ENCODE results near the gene ACTL10.

Gene ACTL10

DNA sequence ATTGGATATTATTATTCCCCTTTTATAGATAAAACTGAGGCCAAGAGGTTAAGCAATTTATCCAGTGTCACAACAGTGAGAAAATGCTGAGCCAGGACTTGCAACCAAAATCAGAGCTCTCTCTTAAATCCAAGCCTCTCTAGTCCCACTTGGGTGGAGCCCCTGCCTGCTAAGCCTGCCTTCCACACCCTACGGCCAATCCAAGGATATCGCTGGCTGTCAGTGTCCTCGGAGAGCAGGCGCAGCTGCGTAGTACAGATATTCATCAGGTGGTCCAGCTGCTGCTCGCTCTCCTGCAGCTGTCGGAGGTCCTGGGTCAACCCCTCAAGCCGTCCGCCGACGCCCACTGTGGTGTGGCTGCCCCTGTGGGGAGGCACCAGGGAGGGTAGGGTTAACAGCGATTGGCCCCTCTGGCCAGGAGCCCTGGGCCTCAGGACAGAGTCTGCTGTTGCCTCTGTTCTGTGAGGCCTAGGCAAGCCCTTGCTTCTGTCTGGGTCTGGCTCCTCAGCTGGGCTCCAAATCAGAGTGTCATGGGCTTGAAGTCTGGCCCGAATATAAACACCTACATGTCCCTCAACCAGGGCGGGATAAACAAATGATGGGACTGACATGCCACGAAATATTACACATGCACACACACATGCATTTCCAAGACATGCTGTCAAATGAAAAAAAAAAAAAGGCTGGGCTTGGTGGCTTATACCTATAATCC is 11.4 kb downstream of the ACTL10 start:
- DNase-seq (ENCODE audit: low spot score): no peak

DNA sequence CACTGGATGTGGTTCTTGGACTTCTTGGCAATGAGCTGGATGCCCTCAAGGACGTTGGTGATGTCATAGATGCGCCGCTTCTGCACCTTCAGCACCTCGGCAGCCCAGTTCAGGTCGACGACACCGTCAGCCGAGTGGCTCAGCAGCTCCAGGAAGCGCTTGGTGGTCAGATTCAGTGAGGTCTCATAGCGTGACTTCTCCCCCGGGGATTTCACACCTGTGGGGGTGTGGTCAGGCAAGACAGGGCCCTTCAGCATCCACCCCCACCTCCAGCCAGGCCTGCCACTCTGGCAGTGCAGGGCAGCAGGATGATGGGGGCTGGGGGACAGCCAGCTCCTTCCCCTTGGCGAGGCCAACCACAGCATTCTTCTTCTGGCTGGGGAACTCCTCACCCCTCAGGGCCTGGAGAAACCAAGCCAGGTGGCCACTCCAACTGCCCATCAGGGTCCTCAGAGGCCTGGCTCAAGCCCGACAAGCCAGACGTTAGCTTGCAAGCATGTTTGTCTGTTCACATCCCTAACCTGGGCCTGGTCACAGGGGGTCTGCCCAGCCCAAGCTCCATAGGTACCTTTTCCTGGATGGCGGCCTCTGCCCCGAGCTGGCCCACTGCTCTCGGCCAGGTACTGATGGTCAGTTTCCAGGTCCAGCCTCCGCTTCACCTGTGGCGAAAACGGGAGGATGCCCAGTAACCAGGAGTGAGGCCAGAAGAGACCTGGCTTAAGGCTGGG is 13.2 kb downstream of the ACTL10 start:
- no peak for DNase-seq (ENCODE audit: low spot score)

DNA sequence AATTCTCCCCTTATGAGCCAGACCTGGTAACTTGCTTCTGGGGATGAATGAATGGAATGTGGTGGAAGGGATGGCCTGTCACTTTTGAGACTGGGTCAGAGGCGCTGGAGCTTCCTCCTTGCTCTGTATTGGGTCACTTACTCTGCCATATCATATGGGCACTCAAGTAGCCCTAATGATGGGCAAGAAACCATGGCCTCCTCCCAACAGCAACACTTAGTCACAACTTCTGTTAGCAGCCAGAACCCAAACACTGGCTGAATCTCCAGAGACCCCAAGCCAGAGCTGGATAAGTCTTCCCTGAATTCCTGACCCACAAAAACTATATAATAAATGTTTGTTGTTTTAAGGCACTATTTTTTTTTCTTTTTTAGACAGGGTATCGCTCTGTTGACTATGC is 13.9 kb downstream of the ACTL10 start:
- DNase-seq (ENCODE audit: low spot score): no peak

DNA sequence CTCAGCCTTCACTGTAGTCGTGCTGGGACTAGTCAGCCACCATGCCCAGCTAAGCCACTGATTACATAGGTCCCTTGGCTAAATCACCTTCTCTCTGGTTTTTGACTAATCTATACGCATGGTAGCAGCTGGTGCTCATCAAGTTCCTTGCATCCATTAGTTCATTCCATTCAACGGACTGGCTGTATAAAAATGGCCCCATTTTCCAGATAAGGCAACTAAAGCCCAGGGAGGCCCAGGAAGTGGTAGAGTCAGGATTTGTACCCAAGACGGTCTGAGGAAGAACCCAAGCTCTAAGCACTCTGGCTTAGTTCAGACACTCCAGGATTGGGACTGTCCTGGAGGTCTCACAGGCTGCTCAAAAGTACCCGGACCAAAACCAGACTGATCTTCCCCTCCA is 14.5 kb downstream of the ACTL10 start:
- DNase-seq (ENCODE audit: low spot score): no peak

DNA sequence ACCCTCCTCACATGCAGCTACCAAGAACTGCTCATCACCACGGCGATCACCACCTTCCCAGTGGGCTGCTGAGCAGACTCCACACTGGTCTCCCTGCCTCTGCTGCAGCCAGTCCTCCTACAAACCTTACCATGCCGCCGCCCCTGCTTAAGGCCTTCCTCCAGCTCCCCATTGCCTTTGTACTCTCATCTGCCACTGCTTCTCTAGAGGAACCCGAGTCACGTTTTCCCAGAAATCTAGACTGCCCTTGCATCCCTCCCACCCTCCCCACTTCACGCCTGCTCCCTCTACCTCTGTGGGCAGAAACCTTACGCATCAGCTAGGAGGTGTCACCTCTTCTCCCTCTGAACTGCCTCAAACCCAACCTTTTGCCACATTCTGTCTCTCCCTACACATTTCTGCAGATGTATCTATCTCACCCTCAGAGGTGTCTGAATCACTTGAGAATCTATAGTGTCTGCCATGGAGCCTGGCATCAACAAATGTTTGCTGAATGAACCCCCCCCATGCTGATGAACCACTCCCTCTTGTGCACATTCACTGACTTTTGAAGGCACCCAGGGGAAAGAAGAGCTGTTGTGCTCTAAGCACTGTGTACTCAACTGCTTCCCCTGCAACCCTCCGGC is 15.1 kb downstream of the ACTL10 start:
- DNase-seq (ENCODE audit: low spot score): no peak

DNA sequence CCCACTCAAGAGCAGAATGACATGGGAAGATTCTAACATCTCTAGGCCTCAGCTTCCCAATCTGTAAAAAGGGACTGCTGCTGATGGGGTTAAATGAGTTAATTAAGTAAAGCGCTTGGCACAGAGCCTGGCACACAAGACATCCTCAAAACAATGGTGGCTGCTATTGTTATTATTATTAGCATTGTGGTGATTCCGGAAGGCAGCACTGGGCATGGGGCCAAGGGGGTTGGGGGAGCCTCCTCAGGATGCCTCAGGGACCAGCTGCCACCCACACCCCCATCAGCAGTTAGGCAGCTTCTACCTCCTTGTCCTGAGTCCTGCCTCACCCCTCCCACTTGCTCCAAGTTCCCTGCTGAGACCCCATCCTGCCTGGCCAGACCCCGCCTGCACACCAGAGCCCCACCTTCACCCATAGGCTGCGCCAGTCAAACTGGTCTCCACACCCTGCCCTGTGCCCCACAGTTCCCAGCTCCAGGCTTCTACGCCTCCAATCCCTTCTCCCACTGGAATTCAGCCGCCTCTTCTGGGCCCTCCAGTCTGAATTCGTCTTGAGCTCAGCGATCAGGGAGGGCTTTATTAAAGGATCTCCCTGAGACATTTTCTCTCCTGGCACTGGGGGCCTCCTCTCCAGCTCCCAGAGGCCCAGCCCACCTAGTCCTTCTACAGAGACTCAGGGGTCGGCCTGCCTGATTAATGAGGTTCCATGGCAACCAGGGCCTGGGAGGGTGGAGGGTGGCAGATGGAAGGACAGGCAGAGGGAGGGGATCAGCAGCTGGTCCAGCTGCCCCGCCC is 18.0 kb downstream of the ACTL10 start:
- no peak for DNase-seq (ENCODE audit: low spot score)

DNA sequence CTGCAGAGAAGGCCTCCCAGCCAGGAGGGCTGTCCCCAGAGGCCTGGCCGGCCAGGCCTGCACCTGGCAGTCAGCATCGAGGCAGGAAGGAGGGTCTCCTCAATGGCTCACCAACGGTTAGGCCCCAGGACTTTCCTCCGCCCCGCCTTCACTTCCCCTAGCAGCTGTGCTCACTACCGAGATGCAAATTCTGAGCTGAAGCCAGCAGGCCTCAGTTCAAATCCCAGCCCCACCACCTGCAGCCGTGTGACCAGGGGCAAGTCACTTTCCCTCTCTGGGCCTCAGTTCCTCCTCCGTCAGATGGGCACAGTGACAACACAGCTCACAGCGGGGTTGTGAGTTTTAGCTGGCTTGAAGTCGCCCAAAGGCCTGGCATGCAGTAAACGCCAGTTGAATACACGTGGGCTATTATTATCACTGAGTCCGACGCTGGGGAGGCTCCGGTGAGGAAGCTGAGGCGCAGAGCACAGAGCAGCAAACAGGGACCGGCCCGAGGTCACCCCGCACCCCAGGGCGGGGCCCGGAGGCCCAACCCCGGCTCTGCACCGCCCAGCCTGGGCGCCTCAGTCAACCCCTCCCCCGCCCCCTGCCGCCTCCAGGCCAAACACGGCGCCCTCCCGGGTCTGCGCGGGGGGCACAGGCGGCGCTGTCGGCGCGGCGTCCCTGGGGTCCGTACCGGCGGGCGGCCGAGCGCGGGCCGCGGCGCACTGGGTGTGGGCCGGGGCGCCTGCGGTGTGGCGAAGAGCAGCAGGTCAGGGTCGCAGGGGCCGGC is 18.8 kb downstream of the ACTL10 start:
- peak; percentile 69 for DNase-seq (ENCODE audit: low spot score)

DNA sequence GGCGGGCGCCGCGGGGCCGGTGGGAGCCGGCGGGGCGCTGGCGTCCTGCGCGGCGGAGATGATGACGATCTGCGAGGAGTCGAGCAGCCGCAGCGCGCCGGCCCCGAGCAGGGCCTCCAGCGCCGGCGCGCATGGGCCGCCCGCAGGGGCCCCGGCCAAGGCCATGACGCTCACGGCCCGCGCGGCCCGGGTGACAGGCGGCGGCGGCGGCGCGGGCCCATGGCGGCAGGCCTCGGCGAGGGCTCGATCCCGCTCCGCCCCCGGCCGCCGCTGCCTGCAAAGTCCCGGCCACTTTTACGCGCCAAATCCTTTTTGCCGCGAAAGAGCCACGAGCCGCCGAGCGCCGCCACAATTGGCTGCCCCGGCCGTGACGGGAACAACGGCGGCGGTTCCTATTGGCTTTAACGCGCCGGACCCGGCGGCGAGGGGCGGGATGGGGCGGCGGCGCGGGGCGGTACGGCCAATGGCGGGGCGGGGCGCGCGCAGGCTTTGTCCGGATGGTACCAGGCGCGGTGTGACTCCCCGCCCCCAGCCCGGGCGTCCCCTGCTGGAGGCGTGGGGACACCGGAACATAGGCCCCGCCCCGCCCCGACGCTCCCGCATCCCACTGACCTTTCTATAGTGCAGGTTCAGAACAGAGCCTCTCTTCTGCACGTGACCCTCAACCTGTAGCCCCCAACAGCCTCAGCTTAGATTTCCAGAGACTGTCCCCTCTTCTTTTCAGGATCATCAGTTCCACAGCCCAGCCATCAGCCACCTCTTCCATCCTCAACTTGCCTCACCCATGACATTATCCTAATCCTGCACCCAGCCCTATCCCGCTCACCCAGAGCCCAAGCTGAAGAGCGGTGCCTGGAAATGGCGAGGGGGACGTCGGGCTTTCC is 19.6 kb downstream of the ACTL10 start, which contains the start of gene E2F1:
E2F1 (minus strand) TSS at position 286 of the 884 bp plus-strand sequence; CDS start at position 165, 121 bp downstream.
- DNase-seq (ENCODE audit: low spot score): peak; percentile 99

DNA sequence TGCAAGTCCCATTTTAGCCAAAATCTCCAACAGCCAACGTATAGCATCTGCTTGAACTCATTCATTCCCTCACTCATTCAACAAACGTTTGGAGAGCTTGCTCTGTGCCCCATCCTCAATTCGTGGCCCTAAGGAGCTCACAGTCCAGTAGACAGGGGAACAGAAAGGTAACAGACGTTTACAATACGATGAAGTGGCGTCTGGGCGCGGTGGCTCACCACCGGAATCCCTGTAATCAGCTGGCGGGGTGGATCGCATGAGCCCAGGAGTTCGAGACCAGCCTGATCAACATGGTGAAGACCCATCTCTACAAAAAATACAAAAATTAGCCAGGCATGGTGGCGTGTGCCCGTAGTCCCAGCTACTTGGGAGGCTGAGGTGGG is 20.2 kb downstream of the ACTL10 start:
- DNase-seq (ENCODE audit: low spot score): no peak

DNA sequence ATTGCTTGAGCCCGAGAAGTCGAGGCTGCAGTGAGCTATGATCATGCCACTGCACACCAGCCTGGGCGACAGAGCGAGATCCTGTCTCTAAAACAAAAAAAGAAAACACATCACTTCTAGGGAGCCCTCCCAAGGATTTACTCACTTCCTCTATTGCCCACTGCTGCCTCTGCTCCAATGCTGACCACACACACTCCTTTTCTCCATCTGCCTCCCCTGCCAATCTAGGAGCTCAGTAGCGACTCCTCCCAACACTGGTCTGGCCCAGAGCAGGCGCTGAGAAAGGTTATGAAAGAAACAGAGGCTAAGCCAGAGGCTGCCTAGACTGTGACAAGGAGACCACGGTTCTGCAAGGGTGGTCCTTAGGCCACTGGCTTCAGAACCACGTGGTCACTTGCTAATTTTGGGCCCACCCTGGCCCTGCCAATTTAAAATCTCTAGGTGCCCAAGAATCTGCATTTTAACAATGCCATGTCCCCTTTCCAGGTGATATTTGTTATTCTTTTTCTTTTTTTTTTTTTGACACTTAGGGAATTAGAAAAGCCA is 20.7 kb downstream of the ACTL10 start:
- DNase-seq (ENCODE audit: low spot score): no peak

DNA sequence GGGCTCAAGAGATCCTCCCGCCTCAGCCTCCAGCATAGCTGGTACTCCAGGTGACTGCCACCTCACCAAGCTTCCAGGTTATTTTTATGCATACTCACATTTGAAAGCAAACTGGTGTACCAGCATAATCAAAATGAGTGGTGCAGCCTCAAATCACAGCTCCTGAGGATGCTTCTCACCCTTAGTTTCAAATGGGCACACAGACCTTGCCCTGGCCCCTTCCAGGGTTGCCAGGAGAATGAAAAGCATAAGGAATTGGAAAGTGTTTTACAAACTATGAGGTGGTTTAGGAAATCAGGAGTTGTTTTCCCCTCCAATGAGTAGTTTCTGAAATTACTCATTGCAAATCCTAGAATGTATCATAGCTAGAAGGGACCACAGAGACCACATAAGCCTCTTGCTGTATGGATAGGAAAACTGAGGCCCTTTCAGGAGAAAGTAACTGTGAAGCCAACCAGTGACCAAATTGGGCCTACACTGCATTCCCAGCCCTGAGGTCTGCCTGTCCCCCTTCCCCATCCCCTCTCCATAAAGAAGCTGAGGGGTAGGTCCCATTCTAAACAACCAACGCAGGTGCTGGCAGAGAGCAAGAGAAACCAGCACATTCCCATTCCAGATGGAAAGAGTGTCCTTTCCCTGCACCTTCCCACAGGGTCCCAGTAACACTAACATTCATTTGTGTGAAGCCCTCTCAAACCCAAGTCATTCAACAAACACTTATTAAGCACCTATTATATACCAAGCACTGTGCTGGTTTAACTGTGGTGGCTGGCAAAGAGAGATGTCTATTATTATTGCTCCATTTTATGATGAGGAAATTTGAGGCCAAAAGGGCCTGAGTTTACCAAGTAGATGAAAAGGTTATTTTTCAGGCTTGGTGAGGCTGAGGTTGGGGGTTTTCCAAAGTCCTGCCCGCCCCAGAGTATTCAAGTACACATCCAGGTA is 21.5 kb downstream of the ACTL10 start:
- DNase-seq (ENCODE audit: low spot score): no peak

DNA sequence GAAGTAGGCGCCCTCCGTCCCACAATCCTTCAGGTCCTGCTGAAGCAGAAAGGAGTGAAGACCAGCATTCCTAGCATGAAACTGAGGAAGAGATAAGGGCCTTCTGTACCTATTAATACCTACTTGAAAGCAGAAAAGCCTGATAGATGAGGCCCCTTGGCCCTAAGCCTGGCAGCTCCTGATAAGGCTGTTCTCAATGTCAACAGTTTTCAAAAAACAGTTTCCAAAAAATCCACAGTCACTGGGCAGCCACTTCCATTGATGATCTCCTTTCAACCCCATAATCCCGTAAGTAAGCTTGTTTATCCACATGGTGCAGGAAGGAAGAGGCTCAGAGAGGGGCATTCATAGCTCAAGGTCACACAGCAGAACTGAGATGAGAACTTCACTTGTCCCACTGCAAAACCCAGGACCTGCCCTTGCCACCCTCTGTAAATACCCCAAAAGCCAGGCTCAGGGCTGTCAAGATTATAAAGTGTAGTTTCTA is 22.2 kb downstream of the ACTL10 start:
- no peak for DNase-seq (ENCODE audit: low spot score)

DNA sequence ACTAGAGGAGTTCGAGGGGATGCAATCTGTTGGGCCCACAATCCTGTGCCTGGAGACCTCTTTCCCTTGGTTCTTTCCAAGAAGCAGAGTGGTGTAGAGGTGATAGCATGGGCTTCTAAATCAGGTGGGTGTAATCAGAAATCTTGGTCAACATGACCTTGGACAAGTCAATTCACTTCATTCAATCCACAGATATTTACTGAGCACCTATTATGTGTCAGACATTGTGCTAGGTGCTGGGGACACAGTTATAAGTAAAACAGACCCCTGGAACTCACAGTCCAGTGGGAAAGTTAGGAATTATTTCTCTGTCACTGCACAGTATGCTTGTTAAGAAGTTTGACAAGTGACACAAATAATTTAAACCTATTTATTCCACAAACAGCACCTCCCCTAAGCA is 22.8 kb downstream of the ACTL10 start:
- DNase-seq (ENCODE audit: low spot score): no peak

DNA sequence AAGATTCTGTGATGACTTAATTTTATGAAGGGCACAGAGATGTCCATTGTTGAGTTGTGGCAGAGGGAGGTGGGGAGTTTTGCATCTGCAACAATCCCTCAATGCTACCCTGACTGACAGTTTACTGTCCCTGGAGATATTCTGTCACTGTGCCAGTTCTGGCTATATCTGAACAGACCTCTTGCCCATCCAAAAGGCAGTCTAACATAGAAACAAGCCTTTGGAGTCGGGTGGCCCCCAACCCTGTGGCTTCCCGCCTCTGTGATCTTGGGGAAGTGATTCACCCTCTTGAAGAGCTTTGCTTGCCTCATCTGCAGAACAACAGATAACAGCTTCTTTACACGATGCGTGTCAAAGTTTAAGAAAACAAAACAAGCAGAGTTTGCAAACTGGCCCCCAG is 23.2 kb downstream of the ACTL10 start:
- DNase-seq (ENCODE audit: low spot score): no peak

DNA sequence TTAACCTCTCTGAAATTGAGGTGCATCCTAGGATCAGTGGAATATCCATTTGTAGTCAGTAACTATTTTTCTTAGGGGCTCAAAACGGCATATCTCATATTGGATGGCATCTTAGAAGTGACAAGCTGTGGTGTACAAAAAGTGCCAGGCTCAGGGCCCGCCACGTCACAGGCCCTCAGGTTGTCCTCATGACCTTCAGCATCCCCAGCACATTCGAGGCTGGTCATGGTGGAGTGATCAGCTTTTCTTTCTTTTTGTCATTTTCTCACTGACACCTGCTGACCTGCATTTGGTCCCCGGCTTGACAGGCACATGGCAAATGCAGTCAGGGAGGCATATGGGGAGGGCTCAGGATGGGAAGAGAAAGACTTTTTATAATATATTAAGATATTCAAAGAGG is 26.5 kb downstream of the ACTL10 start:
- no peak for DNase-seq (ENCODE audit: low spot score)

DNA sequence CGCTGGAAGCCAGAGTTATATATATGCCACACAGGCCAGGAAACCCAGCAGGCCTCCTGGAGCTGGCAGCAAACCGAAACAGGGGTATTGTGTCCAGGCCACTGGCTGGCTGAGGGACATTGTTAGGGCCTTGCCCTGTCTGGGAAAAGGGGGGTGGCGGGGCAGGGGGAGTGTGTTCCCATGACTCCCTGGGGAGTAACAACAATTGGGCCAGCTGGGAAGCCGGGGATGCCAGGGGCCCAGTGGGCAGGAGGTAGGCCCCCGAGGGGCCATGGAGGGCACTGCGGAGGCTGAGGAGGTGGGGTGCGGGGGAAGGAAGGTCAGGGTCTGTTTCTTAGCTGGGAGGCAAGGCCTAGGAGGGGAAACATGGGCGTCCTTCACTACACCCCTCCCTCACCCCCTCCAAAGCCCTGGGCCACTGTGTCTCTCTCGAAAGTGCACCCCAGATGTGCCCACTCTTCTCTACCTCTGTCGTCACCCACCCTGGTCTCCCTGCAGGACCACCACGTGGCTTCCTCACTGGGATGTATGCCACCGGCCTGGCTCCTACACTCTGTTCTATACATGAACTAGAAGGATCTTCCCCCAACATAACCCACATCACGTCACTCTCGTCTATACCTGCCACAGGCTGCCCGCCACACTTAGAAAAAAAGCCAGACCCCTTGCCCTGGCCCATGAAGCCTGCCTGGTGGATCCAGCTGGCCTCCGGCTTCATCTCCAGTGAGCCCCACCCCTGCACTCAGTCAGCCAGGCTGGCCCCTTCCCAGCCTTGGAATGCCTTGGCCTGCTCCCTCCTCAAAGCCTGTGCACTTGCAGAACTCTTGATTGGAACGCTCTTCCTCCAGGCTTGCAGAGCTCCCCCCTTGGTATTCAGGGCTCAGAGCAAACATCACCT is 27.2 kb downstream of the ACTL10 start:
- no peak for DNase-seq (ENCODE audit: low spot score)

DNA sequence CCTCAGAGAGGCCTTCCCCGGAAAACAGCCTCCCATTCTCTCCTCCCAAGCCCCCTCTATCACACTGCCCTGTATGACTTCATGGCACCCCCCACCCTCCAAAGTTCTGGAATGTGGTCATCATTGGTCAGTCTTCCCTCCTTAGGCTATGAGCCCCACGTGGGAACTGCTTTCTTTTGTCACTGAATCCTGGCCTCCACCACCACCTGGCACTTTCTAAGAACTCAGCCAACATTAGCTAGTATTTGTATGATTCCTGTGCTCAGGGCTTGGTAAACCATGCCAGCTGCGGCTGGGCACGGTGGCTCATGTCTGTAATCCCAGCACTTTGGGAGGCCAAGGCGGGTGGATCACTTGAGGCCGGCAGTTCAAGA is 27.9 kb downstream of the ACTL10 start:
- no peak for DNase-seq (ENCODE audit: low spot score)

DNA sequence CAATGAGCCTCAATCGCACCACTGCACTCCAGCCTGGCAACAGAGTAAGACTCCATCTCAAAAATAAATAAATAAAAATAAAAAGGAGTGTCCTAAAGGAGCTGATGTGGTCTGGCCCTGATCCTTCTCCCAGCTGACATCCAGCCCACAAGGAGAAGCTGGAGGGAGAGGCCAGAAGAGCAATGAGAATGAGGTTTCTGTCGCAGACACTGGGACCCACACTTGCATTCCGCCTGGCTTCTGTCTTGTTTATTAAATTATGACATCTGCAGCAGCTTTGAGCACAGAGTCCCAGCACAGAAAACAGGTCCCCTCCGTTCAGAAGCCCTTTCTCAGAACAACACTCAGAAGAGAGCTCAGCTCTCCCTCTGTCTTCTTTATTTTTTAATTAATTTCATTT is 29.7 kb downstream of the ACTL10 start:
- DNase-seq (ENCODE audit: low spot score): no peak

Data from AG08396 (cell line).